Epithelial cell of alveolus of lung (primary cell): ENCODE data around the gene NUDT15. TPM values are rescaled to one million over a fixed set of nuclear protein-coding genes. Genes with fewer than 3 reads are reported as not detected.

Experiments used
- total RNA-seq: library from RNA; depleted of rRNA; stranded (reverse); fragments of >200 nt; gene quantifications from 2 replicates; pipeline ENCODE4 v1.2.1, GENCODE V29; 2015

The NUDT15 gene
- 14.2 and 20.3 TPM in 2 replicates for total RNA-seq

GRCh38 chr13:48037346-48038173 is at the start of gene NUDT15:
Gene NUDT15 (plus strand): TSS chr13:48037726. CDS start chr13:48037747, 21 bp downstream.

GRCh38 chr13:48001114-48001881 is 36.2 kb upstream of the NUDT15 start, which contains the start of gene SUCLA2:
Gene SUCLA2 (minus strand): TSS chr13:48001273. CDS start chr13:48001269, 4 bp downstream.

DNA sequence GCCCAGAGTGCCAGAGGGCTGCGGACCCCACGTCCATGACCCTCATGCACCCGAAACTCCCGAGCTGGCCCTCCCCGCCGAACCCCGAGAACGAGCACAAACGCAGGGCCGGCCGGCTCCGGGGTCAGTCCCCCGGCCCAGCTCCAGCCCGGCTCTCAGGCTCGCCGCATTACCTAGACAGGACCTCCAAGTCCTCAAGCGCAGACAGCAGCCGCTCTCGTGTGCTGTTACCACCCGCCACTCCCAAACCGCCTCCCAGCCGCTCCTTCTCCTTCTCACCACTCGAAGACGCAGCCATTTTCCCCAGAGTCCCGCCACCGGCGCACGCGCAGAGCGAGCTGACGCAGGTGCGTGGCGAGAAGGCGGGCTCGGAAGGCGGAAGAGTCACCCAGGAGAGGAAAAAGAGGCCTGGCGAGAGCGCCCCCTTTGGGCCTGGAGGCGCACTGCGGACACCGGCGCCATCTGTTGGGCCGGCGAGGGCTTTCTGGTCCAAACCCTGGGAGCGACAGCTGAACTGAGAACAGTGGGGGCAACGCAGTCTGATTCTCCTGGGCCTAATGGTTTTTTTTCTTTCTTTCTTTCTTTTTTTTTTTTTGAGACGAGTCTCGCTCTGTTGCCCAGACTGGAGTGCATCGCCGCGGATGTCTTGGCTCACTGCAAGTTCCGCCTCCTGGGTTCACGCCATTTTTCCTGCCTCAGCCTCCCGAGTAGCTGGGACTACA is 57.4 kb downstream of the NUDT15 start, which contains the start of gene MED4:
MED4 (minus strand) TSS at position 324 of the 722 bp plus-strand sequence; CDS start at position 298, 26 bp downstream.

Other genes with a start within 250 kb of the NUDT15 start
- 27.3 and 34.7 TPM in 2 replicates for gene SUCLA2, start 36.5 kb upstream of the NUDT15 start, total RNA-seq
- gene MED4, start 57.4 kb downstream of the NUDT15 start, total RNA-seq: 24.3 and 34.3 TPM in 2 replicates
- gene ITM2B, start 195.5 kb downstream of the NUDT15 start, total RNA-seq: 154 and 514 TPM in 2 replicates